HG02884 (cell line): ENCODE data around the gene VAMP3.

Source experiments
- ATAC-seq: cut with Tn5 transposase; IDR thresholded peaks from one replicate; pipeline ENCODE4 v1.9.1; 2021; ENCODE audit warnings: mild to moderate bottlenecking, moderate library complexity; ENCODE audit not compliant: unreplicated experiment

The VAMP3 gene, protein sequence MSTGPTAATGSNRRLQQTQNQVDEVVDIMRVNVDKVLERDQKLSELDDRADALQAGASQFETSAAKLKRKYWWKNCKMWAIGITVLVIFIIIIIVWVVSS

DNA sequence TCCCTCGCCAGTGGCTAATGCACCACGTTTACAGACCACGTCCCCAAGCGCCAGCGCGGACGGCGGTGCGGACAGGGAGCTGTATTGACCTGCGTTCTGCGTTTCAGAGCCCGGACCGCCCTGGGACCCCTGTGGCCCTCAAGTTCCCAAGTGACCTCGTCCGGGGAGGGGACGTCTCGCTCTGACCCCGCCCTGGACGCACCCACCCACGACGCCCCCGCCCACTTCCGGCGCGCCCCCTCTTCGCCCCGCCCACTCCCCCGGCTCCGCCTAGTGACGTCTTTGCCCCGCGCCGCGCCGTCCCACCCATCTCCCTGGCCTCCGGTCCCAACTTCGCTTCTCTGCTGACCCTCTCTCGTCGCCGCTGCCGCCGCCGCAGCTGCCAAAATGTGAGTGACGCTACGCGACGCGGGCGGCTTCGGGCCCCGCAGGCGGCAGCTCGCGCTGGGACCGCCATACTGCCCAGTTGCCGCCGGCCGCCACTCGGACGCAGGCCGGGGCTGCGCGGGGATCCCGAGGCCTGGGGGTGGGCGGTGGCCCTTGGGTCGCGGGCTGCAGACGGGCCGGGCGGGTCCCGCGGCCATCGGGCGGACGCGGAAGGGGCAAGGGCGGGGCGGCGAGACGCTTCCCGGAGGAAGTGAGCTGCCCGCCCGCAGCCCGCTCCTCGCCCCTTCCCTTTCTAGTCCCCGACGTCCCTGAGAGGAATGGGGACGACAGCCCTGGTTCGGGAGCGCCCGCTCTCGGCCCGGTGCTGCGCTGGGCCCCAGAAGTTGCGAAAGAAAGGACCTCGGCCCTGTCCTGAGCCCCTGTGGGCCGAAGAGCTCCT is at the start of gene VAMP3:
VAMP3 (plus strand) TSS at position 300 of the 826 bp plus-strand sequence; CDS start at position 388, 88 bp downstream.
- peak; percentile 60 for ATAC-seq

DNA sequence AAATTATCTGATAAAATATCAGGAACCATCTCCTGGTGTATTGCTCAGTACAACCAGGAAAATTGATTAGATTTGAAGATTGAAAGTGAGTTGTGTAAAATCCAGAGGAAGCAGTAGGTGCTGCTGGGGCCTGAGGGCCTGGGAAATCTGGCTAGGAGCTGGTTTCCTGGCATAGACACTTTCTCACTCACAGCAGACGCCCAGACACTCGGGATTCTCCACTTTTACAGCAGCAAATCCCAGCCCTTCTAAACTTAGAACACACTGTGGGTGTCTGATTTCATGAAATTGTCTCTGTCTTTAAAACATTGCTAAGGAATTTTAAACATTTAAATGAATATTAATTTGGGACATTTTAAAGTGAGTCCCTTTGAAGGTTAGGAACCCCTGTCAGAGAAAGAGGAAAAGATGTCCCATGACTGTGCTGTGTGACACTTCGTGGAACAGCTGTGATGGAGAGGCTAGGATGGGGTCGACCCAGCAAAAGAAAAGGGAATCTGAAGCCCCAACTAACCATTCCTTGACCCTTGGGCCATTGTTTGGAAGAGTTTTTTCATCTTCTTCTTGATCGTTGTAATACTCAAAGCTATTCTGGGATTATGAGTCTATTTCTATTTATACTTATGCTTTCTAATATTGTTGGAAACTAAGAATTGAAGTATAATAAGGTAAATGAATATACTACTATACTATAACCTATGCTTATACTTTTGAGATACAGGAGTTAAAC is 49.0 kb upstream of the VAMP3 start:
- ATAC-seq = no peak

DNA sequence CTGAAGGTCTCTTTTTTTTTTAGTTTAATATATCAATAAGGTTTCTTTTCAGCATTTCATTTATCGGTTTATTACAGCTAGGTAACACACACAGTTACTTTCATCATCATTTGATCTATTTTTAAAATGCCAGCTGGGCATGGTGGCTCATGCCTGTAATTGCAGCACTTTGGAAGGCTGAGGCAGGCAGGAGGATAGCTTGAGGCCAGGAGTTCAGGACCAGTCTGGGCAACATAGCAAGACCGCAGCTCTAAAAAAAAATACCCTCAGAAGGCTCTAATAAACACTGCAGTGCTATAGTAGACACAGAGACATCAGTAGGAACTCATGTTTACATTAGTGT is 48.5 kb upstream of the VAMP3 start:
- ATAC-seq = no peak

DNA sequence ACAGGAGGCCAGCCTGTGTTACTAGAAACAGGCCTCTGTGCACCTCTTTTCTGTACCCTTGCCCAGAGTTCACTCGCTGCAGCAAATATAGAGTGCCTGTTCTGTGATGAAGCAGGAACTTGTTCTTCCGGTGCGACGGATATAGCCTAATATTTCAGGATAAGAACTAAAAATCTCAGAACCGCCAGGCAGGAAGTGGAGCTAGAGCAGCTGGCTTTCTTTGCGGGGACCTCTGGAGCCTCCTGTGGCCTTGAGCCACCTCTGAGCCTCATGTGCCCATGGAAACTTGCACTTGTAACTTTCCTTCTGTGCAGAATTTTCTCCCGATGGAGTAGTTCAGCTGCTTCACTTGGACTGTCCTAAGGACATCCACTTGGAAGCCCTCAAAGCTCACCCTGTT is 44.5 kb upstream of the VAMP3 start:
- no peak for ATAC-seq

DNA sequence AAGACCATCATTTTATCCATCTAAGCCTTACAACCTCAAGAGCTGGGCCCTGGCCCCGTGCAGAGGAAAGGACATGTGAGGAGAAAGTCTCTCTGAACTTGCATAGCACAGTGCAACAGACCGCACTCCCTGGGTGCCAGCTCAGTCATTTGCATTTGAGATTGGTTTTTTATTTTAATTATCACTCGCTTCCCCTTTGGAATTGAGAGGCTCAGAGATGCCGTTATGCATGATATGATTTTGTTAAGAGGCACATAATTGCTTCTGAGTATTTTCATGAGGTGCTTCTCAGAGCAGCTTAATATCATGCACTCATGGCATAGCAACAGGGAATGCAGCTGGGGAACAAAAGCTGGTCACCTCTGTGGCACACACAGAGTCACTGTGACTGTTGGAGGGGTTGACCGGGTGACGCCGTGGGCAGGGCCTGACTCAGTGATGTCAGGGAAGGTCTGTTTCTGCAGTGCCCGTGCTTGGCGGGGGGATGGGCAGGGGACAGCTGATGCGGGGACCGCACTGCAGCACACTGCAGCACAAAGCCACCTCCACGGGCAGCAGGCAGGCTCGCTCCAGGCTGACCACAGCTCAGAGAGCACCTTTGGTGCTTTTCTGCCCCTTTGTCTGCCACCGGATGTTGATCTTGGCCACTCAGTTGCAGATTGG is 43.2 kb upstream of the VAMP3 start:
- no peak for ATAC-seq

DNA sequence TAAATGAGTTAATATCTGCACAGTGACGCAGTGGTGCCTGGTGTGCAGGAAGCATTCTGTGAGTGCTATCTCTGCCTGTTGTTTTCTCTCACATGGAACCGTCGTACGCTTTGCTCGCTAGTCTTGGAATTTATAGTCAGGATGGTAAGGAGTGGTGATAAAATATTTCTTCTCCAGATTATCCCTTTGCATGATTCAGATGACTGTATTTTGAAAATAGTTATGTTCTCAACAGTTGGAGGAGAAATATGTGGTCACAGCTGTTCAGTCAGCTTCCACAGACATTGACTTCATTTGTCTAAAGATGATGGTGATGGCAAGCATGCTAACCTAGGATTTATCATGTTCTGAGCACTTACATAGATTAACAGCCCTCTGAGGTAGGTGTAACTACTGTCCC is 41.3 kb upstream of the VAMP3 start:
- no peak for ATAC-seq

DNA sequence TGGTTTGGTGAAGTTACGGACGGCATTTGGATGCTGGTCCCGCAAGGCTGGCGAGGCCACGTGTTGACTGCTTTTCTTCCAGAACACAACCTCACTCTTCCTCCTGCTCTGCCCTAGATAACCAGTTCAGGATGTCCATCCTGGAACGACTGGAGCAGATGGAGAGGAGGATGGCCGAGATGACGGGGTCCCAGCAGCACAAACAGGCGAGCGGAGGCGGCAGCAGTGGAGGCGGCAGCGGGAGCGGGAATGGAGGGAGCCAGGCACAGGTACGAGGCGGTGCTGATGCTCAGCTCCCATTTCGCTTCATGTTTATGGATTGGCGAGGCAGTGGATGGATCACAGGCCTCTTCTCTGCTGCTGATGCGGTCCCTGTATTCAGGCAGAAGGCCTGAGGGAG is 38.8 kb upstream of the VAMP3 start:
- ATAC-seq = no peak

DNA sequence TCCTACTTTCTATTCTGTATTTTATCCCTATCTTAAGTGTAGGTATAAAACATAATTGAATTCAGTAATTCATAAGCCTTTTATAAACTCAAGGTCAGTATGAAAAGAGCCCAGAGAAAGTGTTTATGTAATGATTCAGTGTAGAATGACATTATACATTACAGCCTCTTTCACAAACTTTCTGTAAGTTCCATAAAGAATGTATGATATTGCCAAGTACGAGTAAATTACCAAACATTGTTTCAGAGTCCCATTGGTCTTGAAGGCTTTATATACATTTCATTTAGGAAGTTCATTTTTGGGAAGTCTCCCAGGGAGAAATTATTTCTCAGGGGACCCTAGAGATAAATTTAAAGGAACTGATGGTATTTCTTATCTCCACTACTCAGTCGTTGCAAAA is 37.8 kb upstream of the VAMP3 start:
- ATAC-seq = no peak

DNA sequence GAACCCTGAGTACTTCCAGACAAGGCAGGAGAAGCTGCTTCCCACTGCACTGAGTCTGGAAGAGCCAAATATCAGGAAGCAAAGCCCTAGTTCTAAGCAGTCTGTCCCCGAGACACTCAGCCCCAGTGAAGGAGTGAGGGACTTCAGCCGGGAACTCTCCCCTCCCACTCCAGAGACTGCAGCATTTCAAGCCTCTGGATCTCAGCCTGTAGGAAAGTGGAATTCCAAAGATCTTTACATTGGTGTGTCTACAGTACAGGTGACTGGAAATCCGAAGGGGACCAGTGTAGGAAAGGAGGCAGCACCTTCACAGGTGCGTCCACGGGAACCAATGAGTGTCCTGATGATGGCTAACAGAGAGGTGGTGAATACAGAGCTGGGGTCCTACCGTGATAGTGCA is 33.1 kb upstream of the VAMP3 start:
- ATAC-seq = no peak

DNA sequence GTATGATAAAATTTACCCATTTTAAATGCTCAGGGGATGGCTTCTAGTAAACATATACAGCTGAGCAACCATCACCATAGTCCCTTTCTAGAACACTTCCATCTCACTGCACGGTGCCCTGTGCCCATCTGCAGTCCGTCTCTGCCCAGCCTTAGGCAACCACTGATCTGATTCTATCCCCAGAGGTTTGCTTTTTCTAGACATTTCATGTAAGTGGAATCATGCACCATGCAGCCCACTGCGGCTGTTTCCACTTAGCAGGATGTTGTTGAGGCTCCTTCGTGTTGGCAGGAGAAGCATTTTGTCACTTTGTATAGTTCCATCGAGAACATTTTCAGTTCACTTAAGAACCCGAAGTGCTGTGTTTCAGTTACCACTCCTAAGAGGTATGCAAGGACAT is 27.8 kb upstream of the VAMP3 start:
- no peak for ATAC-seq

DNA sequence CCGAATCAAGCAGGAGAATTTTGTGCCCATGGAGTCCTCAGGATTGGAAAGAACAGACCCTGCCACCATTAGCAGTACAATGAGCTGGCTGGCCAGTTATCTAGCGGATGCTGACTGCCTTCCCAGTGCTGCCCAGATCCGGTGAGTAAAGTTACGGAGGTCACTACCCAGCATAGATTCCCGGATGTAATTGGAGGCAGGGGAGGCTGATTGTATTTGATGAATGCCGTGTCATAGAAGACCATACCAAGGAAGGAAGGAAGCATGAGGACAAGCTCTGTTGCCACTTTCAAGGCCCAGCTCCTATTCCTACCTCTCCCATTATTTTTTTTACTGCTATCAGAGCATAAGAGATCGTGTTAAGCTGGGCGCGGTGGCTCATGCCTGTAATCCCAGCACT is 26.2 kb upstream of the VAMP3 start:
- no peak for ATAC-seq

DNA sequence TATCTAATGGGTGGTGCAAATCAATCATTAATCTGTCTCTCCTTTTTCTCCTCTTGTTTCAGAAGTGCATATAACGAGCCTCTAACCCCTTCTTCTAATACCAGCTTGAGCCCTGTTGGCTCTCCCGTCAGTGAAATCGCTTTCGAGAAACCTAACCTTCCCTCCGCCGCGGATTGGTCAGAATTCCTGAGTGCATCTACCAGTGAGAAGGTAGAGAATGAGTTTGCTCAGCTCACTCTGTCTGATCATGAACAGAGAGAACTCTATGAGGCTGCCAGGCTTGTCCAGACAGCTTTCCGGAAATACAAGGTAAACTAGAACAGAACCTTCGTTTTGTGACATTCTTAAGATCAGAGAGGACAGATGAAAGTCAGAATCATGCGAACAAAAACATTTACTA is 25.3 kb upstream of the VAMP3 start:
- ATAC-seq = no peak

DNA sequence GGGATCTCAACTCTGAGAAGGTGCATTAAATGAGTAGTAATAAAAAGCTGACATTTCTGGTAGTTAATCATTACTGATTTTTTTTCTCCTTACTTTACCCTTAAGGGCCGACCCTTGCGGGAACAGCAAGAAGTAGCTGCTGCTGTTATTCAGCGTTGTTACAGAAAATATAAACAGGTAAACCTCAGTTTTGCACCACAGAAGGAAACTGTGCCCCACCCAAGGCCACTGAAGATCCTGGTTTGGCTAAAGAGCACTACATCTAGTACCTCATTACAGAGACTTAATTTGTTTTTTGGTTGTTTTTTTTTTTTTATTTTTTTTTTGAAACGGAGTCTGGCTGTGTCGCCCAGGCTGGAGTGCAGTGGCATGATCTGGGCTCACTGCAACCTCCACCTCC is 23.5 kb upstream of the VAMP3 start:
- ATAC-seq = no peak

DNA sequence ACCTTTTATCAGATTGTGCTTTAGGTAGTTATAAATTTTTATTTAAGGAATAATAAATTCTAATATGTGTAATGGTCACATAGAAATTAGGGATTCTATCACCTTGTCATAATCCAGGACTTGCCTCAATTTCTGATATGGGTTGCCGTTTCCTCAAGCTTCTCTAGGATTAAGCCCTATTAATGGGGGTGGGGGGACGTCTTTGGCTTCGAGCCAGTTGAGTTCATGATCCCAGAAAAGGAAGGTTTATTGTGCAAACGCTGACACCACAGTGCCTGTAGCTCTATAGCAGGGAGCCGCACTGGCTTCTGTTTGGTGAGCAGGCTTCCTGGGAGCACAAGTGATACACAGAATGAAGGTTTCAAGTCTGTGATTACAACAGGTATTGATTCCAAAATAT is 22.0 kb upstream of the VAMP3 start:
- ATAC-seq = no peak

DNA sequence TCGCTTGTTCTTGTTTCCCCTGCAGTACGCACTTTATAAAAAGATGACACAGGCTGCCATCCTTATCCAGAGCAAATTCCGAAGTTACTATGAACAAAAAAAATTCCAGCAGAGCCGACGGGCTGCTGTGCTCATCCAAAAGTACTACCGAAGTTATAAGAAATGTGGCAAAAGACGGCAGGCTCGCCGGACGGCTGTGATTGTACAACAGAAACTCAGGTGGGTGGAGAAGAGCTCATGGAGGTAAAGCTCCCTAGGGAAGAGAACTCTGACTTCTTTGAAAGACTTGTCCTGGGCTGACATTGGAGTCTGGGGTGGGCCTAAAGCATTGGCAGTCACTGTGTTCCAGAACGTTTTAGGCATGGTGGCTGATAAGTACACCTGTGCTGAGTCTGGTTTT is 19.9 kb upstream of the VAMP3 start:
- ATAC-seq = no peak

DNA sequence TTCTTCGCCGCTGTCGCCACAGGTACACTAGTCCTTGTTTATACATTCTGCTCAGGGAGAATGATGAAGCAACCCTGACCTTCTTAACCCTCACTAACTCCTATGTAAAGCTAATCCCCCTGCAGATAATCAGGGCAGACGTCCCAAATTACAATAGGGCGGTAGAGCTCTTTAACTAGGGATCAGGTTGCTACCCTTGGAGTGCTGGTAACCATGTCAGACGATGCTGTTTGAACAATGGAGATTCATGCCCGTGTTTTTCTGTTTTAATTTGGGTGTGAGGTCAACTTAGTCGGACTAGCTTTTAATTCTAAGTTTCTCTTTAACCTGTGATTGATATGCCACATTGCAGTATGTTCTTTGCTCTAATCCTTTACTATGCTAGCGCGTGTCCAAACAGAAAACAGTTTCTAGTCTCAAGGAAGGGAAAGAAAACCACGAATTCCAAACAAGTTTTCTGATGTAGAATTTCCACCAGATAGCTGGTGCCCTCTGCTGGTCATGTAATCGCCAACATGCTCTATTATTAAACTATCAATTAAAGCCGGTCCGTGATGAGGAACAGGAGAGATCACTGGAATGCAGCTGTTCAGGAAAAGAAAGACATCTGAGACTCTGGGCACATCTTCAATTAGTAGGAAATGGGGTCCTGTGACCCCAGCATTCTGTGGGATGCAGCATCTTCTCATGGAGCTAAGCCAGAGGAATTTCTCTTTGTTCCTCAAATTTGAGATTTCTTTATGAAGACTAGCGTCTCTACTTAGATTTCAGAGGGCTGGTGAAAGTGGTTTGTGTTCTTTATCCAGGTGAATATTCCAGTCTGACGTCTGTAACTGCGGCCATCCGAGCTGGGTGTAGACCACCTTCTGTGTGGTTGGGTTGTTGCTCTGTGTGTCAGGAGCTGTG is 18.3 kb upstream of the VAMP3 start:
- no peak for ATAC-seq

DNA sequence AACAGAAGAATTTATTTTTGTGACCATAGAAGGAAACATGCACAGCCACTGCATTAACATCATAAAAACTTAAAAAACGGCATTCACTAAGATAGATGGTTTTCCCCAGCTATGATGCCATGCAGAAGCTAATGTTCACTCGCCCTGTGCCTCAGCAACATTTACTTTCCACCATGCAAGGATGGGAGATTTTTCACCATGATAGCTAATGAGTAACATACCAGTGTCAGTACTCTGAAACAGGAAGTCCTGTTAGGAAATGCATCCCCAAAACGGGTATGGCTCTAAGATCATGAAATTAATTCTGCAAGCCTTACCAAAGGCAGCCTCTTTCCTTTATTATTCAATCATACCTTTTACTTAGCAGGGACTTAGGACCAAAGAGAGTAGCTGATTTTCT is 17.5 kb upstream of the VAMP3 start:
- no peak for ATAC-seq

DNA sequence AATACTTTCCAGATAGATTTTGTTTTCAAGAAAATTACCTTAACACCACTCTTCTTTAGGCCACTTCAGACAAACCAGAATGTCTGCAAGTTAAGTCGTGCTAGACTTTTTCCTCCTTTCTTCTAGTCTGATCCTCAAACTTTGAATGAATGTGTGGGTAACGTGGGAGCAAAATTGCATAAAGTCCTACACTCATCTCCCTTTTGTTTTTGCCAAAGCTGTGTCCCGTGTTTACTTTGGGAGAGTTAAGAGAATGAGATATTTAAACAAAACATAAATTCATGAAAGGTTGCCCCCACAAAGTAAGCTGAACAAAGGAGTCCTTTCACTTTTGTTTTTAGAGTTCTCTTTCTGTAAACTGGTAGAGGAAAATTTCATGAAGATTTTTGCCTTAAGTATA is 16.9 kb upstream of the VAMP3 start:
- no peak for ATAC-seq

DNA sequence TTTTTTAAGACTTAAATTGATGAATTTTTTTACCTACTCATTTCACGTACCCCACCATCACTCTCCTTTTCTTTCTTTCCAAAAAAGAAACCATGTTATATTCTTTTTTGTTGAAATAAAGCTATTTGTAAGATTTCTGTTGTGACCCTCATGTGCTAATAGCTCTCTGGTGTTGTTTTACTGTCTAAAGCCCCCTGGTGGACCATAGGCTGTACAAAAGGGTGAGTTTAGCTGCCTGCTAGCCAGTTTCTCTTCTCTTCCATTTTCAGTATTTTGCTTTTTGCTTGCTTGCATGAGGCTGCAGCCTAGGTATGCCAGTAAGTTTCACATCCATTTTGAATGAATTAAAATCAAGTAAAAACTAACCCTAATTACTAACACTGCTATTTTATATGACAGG is 15.6 kb upstream of the VAMP3 start:
- no peak for ATAC-seq

DNA sequence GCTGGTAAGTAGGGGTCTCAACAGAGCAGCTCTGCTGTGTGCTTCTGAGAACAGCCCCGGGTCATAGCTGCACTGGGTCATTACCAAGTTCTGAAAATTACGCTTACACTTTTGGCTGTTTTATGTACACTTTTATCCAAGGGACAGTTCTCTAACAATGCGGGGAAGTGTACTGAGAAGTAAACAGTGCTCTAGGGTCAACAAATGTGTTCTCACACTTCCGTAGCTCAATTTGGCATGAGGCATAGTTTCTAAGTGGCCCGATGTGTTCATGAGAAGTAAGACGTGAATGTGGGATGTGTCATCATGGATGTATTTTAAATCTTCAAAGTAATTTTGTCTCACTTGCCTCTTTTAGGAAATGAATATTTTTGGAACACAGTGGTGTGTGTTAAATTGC is 10.9 kb upstream of the VAMP3 start:
- no peak for ATAC-seq

DNA sequence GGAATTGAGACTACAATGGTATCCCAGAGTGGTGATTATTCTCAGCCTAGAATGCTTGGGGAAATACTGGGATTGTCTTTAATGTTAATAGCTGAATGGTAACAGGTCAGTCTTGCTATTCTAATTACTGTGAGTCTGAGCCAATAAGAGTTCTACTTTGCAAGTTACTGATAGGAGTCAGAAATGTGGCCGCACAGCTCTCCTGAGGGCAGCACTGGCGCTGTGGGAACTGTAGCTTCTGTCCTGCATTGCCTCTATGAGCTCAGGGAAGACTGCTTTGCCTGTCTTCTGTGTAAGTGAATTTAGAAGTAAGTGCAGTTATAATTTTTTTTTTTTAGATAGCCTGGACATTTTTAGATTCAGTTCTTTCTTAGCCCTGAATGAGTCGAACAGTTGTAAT is 10.0 kb upstream of the VAMP3 start:
- no peak for ATAC-seq
